CD4-positive, CD25-positive, alpha-beta regulatory T cell (primary cell): ENCODE measurements around the gene UTP25. TPM values are rescaled to one million over a fixed set of nuclear protein-coding genes. Genes with fewer than 3 reads are reported as not detected.

Experiments used
- ATAC-seq, 2 donors: fragments of 150-1000 bp; cut with Tn5 transposase; one replicate each; pipeline ENCODE4 v1.10.0; 2021; ENCODE audit warnings: low read depth in 2 of 2, moderate number of reproducible peaks in 2 of 2, moderate library complexity in 1 of 2
- DNase-seq, 3 donors: peaks; one replicate each; pipeline versions ENCODE4 v3.0.0 to v3.0.0-alpha.2; 2012 to 2022; ENCODE audit warnings: mixed read lengths in 1 of 3
- H3K27ac ChIP-seq: one replicate; pipeline ENCODE4 v1.7.0; 2013; ENCODE audit warnings: mild to moderate bottlenecking, low read length; ENCODE audit not compliant: insufficient read depth, poor library complexity, severe bottlenecking
- H3K27me3 ChIP-seq: one replicate; pipeline ENCODE4 v1.7.0; 2013; ENCODE audit warnings: low read length; ENCODE audit not compliant: control insufficient read depth, insufficient read depth
- H3K36me3 ChIP-seq: one replicate; pipeline ENCODE4 v1.7.0; 2013; ENCODE audit warnings: mild to moderate bottlenecking, low read length, moderate library complexity; ENCODE audit not compliant: control insufficient read depth, insufficient read depth
- H3K4me1 ChIP-seq: 2 replicates; pipeline ENCODE4 v1.7.0; 2013; ENCODE audit warnings: mild to moderate bottlenecking, low read length; ENCODE audit not compliant: insufficient read depth, control insufficient read depth, poor library complexity, severe bottlenecking
- H3K4me3 ChIP-seq: one replicate; pipeline ENCODE4 v1.7.0; 2013; ENCODE audit warnings: low read depth, mild to moderate bottlenecking, low read length, moderate library complexity
- H3K9me3 ChIP-seq, 2 experiments: 1 replicate in 1 of 2; 2 replicates in 1 of 2; pipeline ENCODE4 v1.7.0; 2013; ENCODE audit warnings: low read length in 2 of 2, mild to moderate bottlenecking in 1 of 2, moderate library complexity in 1 of 2; ENCODE audit not compliant: control insufficient read depth in 2 of 2
- H3K27ac Mint-ChIP-seq, 3 donors: one replicate each; pipeline ENCODE4 v1.8.0; 2020 to 2022; ENCODE audit warnings: mild to moderate bottlenecking in 3 of 3, mixed read lengths in 3 of 3, moderate library complexity in 2 of 3
- H3K27me3 Mint-ChIP-seq: one replicate; pipeline ENCODE4 v1.8.0; 2022; ENCODE audit warnings: mild to moderate bottlenecking, mixed read lengths
- H3K36me3 Mint-ChIP-seq: one replicate; pipeline ENCODE4 v1.8.0; 2020; ENCODE audit warnings: mixed read lengths
- H3K4me1 Mint-ChIP-seq, 4 donors: one replicate each; pipeline ENCODE4 v1.8.0; 2020 to 2022; ENCODE audit warnings: mixed read lengths in 4 of 4, mild to moderate bottlenecking in 1 of 4
- H3K4me3 Mint-ChIP-seq, 4 donors: one replicate each; pipeline ENCODE4 v1.8.0; 2020 to 2022; ENCODE audit warnings: mild to moderate bottlenecking in 4 of 4, mixed read lengths in 4 of 4, moderate library complexity in 3 of 4
- H3K9me3 Mint-ChIP-seq, 7 donors: one replicate each; pipeline ENCODE4 v1.8.0; 2020 to 2022; ENCODE audit warnings: mixed read lengths in 7 of 7, mild to moderate bottlenecking in 3 of 7, moderate library complexity in 2 of 7
- polyA plus RNA-seq, 4 donors: library from polyadenylated mRNA; unstranded; fragments of 300-500 nt; fragmentation: Illumina TruSeq; gene quantifications; one replicate each; pipeline ENCODE4 v1.2.3, GENCODE V29; 2021
- total RNA-seq: library from RNA; stranded (reverse); gene quantifications from one replicate; pipeline ENCODE4 v1.2.3, GENCODE V29; 2022

UTP25 gene
- total and polyA plus RNA-seq, 5 donors from 2014 or later, result 2.4 to 7.4 (median 3.2) TPM

GRCh38 chr1:209878964-209879363 is 51.2 kb downstream of the UTP25 start:
- H3K9me3 ChIP-seq, result no peaks in the 10 kb centered on the region
- peaks cover 3% of the 10 kb centered on the region for H3K27me3 ChIP-seq
- Mint-ChIP-seq H3K4me1 (no peaks in the 10 kb centered on the region), H3K27ac (no peak overlapping the region), H3K9me3 (no peaks in the 10 kb centered on the region), H3K27me3 (peaks cover 29% of the 10 kb centered on the region), H3K4me3 (no peak overlapping the region), H3K36me3 (no peaks in the 10 kb centered on the region)
- DNase-seq, result no peak
- no peaks in the 10 kb centered on the region for H3K4me1 ChIP-seq
- no peak overlapping the region for H3K4me3 ChIP-seq
- no peak for ATAC-seq
- no peak overlapping the region for H3K27ac ChIP-seq
- H3K36me3 ChIP-seq, result no peaks in the 10 kb centered on the region

- Histone ChIP-seq H3K36me3 (no peaks in the 10 kb centered on the region), H3K9me3 (no peaks in the 10 kb centered on the region), H3K27ac (no peak overlapping the region), H3K4me3 (no peak overlapping the region), H3K4me1 (no peaks in the 10 kb centered on the region), H3K27me3 (peaks cover 6% of the 10 kb centered on the region)
- Mint-ChIP-seq H3K4me3 (no peak overlapping the region), H3K4me1 (no peaks in the 10 kb centered on the region), H3K36me3 (no peaks in the 10 kb centered on the region), H3K27ac (no peak overlapping the region), H3K9me3 (no peaks in the 10 kb centered on the region), H3K27me3 (peaks cover 29% of the 10 kb centered on the region)
- no peak for DNase-seq
- ATAC-seq, result no peak
Measured at GRCh38 chr1:209879539-209879938, 51.8 kb downstream of the UTP25 start.

- Histone ChIP-seq H3K4me3 (no peak overlapping the region), H3K9me3 (no peaks in the 10 kb centered on the region), H3K27ac (no peak overlapping the region), H3K4me1 (no peaks in the 10 kb centered on the region), H3K36me3 (no peaks in the 10 kb centered on the region), H3K27me3 (peaks cover 7% of the 10 kb centered on the region)
- peaks cover 29% of the 10 kb centered on the region for H3K27me3 Mint-ChIP-seq
- no peaks in the 10 kb centered on the region for H3K4me1 Mint-ChIP-seq
- ATAC-seq, result no peak
- H3K27ac Mint-ChIP-seq, result no peak overlapping the region
- no peaks in the 10 kb centered on the region for H3K9me3 Mint-ChIP-seq
- H3K4me3 Mint-ChIP-seq, result no peak overlapping the region
- no peak for DNase-seq
- no peaks in the 10 kb centered on the region for H3K36me3 Mint-ChIP-seq
Measured at GRCh38 chr1:209880031-209880430, 52.3 kb downstream of the UTP25 start.

GRCh38 chr1:209881619-209882018 is 53.8 kb downstream of the UTP25 start:
- Mint-ChIP-seq H3K27ac (no peak overlapping the region), H3K4me3 (no peak overlapping the region), H3K27me3 (peaks cover 22% of the 10 kb centered on the region), H3K36me3 (no peaks in the 10 kb centered on the region), H3K4me1 (no peaks in the 10 kb centered on the region), H3K9me3 (no peaks in the 10 kb centered on the region)
- H3K36me3 ChIP-seq, result no peaks in the 10 kb centered on the region
- H3K4me1 ChIP-seq, result no peaks in the 10 kb centered on the region
- no peak overlapping the region for H3K4me3 ChIP-seq
- no peak for DNase-seq
- H3K9me3 ChIP-seq, result no peaks in the 10 kb centered on the region
- peaks cover 7% of the 10 kb centered on the region for H3K27me3 ChIP-seq
- ATAC-seq, result no peak
- no peak overlapping the region for H3K27ac ChIP-seq

- ATAC-seq, result no peak
- Histone ChIP-seq H3K4me3 (no peak overlapping the region), H3K4me1 (no peaks in the 10 kb centered on the region), H3K27ac (no peak overlapping the region), H3K27me3 (peaks cover 7% of the 10 kb centered on the region), H3K9me3 (no peaks in the 10 kb centered on the region), H3K36me3 (no peaks in the 10 kb centered on the region)
- H3K27me3 Mint-ChIP-seq, result peaks cover 21% of the 10 kb centered on the region
- no peaks in the 10 kb centered on the region for H3K36me3 Mint-ChIP-seq
- H3K4me1 Mint-ChIP-seq, result no peaks in the 10 kb centered on the region
- no peak for DNase-seq
- no peak overlapping the region for H3K27ac Mint-ChIP-seq
- no peaks in the 10 kb centered on the region for H3K9me3 Mint-ChIP-seq
- no peak overlapping the region for H3K4me3 Mint-ChIP-seq
Measured at GRCh38 chr1:209882286-209882685, 54.5 kb downstream of the UTP25 start.

- Histone ChIP-seq H3K27ac (no peak overlapping the region), H3K4me1 (no peaks in the 10 kb centered on the region), H3K4me3 (no peak overlapping the region), H3K27me3 (peaks cover 7% of the 10 kb centered on the region), H3K36me3 (no peaks in the 10 kb centered on the region), H3K9me3 (no peaks in the 10 kb centered on the region)
- no peaks in the 10 kb centered on the region for H3K9me3 Mint-ChIP-seq
- no peaks in the 10 kb centered on the region for H3K4me1 Mint-ChIP-seq
- no peaks in the 10 kb centered on the region for H3K36me3 Mint-ChIP-seq
- no peak overlapping the region for H3K4me3 Mint-ChIP-seq
- ATAC-seq, result no peak
- no peak for DNase-seq
- no peak overlapping the region for H3K27ac Mint-ChIP-seq
- peaks cover 16% of the 10 kb centered on the region for H3K27me3 Mint-ChIP-seq
Measured at GRCh38 chr1:209882942-209883340, 55.2 kb downstream of the UTP25 start.

- H3K36me3 Mint-ChIP-seq, result no peaks in the 10 kb centered on the region
- Histone ChIP-seq H3K36me3 (no peaks in the 10 kb centered on the region), H3K27me3 (peaks cover 7% of the 10 kb centered on the region), H3K4me1 (no peaks in the 10 kb centered on the region), H3K4me3 (no peak overlapping the region), H3K9me3 (no peaks in the 10 kb centered on the region), H3K27ac (no peak overlapping the region)
- ATAC-seq (no peak), DNase-seq (no peak)
- H3K27me3 Mint-ChIP-seq, result peaks cover 16% of the 10 kb centered on the region
- H3K9me3 Mint-ChIP-seq, result no peaks in the 10 kb centered on the region
- no peaks in the 10 kb centered on the region for H3K4me1 Mint-ChIP-seq
- H3K27ac Mint-ChIP-seq, result no peak overlapping the region
- no peak overlapping the region for H3K4me3 Mint-ChIP-seq
Measured at GRCh38 chr1:209883341-209883971, 55.7 kb downstream of the UTP25 start.

- peaks cover 16% of the 10 kb centered on the region for H3K27me3 Mint-ChIP-seq
- H3K4me1 Mint-ChIP-seq, result no peaks in the 10 kb centered on the region
- Histone ChIP-seq H3K9me3 (no peaks in the 10 kb centered on the region), H3K36me3 (no peaks in the 10 kb centered on the region), H3K4me3 (no peak overlapping the region), H3K27me3 (peaks cover 5% of the 10 kb centered on the region), H3K4me1 (no peaks in the 10 kb centered on the region), H3K27ac (no peak overlapping the region)
- H3K36me3 Mint-ChIP-seq, result no peaks in the 10 kb centered on the region
- DNase-seq, result no peak
- H3K4me3 Mint-ChIP-seq, result no peak overlapping the region
- H3K9me3 Mint-ChIP-seq, result no peaks in the 10 kb centered on the region
- no peak for ATAC-seq
- no peak overlapping the region for H3K27ac Mint-ChIP-seq
Measured at GRCh38 chr1:209884249-209884648, 56.5 kb downstream of the UTP25 start.
